HG02588 (cell line): Measurements from ENCODE around the gene BTNL9.
"Not testable (repeated sequence)": the region's sequence is repeated elsewhere in the genome, so short reads cannot be mapped to it uniquely, and the experiment has no call there.

Source experiments
- ATAC-seq: cut with Tn5 transposase; IDR thresholded peaks from one replicate; pipeline ENCODE4 v1.9.1; 2021; ENCODE audit warnings: mild to moderate bottlenecking, moderate library complexity; ENCODE audit not compliant: unreplicated experiment

The BTNL9 gene

DNA sequence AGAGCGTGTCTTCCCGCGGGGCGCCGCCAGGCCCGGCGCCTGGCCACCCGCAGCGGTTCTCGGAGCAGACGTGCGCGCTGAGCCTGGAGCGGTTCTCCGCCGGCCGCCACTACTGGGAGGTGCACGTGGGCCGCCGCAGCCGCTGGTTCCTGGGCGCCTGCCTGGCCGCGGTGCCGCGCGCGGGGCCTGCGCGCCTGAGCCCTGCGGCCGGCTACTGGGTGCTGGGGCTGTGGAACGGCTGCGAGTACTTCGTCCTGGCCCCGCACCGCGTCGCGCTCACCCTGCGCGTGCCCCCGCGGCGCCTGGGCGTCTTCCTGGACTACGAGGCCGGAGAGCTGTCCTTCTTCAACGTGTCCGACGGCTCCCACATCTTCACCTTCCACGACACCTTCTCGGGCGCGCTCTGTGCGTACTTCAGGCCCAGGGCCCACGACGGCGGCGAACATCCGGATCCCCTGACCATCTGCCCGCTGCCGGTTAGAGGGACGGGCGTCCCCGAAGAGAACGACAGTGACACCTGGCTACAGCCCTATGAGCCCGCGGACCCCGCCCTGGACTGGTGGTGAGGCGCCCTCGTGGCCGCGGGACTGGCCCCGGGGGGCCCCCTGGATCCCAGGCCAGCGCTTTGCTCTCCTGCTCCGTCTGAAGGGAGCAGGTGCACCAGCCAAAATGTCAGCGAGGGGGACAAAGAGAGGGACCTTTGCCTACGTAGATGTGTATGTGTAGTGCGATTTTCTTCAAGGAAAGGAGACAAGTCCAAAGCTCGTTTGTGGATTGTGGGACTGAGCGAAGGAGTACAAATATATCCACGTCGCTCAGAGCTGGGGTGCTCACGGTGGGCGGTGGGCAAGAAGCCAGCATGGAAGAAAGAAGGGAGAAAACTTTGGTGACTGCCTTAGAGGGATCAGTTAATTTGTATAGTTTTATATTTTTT lies 19.5 kb downstream of the BTNL9 start:
- ATAC-seq, result no peak

GRCh38 chr5:181060231-181060590 lies 20.1 kb downstream of the BTNL9 start:
- ATAC-seq, result no peak

GRCh38 chr5:181060924-181061323 lies 20.9 kb downstream of the BTNL9 start:
- no peak for ATAC-seq

GRCh38 chr5:181061645-181062044 lies 21.6 kb downstream of the BTNL9 start:
- ATAC-seq, result no peak

DNA sequence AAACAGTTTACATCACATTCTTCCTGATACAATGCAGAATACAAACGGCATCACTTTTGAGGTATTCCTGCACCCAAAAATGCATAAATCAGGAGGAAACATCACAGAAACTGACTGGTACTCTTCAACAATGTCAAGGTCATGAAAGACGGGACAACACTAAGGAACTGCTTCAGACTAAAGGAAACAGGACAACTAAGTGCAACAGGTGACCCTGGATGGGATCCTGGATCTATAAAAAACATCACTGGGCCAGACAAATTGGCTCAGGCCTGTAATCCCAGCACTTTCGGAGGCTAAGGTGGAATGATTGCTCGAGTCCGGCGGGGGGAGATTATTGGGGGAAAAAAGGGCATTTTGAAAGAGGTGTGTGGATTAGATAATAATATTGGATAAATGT lies 22.6 kb downstream of the BTNL9 start:
- no peak for ATAC-seq

DNA sequence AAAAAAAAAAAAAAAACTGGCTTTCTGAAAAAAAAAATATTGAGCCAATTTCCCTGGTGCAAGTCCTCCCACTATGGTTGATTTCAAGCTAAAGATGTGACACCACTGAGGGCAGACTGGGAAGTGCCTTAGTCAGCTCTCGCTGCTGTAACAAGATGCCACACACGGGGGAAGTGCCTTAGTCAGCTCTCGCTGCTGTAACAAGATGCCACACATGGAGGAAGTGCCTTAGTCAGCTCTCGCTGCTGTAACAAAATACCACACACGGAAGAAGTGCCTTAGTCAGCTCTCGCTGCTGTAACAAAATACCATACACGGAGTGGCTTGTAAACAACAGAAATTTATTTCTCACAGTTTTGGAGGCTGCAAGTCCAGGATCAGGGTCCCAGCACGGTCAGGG lies 23.4 kb downstream of the BTNL9 start:
- ATAC-seq, result no peak

DNA sequence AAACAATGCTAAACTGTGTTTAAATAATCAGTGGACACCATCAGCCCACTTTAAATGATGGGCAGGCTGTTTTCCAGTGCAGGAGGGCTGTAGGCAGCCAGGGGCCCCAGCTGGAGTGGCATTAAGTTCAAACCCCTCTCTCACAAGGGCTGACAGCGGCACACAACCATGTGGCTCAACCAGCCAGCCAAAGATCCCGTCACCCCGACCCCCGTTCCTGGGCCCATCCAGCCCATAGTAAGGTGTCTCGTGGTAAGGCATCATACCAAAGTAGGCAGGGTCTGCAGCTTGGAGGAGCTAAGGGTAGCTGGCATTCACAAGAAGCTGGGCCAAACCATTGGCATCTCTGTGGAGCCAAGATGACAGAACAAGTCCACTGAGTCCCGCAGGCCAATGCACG lies 24.9 kb downstream of the BTNL9 start:
- no peak for ATAC-seq

- ATAC-seq, result no peak
These were observed 29.9 kb downstream of the BTNL9 start for GRCh38 chr5:181069767-181070491.

DNA sequence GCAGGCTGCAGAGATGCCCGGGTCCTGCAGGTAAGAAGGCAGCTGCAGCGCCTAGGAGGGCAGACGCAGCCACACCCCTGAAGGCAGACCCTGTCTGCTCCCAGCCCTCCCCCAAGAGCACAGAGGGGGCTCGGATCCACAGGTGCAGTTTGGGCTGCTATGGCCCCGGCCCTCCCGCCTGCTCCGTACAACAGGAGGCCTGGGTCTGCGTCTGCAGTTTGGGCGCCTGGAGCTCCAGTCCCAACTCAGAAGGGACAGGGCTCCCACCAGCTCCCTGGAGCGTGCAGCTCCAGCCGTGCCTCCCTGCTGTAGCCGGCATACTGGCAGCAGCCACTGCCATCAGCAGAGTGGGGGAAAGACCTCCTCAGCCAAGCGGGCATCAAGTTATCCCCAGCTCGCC lies 30.5 kb downstream of the BTNL9 start:
- ATAC-seq, result no peak

DNA sequence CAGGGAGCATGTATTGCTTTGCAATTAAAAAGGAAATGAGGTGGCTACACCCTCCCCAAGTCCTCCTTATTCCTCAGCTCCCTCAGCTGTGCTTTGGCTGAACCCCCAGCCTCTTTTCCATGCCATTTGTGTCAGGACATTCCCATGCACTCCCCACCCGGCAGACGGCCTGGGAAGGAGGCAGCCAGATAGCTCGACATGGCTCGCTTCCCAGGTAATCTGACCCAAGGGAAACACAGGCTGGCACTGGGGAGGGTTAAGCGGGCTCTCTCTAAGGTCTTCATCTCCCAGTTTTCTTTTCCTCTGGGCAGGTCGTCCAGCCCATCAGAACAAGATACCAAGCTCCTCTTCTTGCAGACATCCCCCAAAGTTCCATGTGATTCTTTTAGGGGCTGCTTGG lies 31.2 kb downstream of the BTNL9 start:
- no peak for ATAC-seq

DNA sequence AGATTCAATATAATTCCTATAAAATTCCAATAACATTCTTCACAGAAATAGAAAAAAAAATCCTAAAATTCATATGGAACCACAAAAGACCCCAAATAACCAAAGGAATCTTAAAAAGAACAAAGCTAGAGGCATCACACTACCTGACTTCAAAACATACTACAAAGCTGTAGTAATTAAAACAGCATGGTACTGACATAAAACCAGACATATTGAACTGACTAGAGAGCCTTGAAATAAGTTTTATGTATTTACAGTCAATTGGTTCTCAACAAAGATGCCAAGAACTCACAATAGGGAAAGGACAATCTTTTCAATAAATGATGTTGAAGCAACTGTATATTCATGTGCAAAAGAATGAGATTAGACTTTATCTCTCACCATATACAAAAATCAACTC lies 36.9 kb downstream of the BTNL9 start:
- no peak for ATAC-seq

GRCh38 chr5:181081989-181082388 lies 41.9 kb downstream of the BTNL9 start:
- ATAC-seq, result no peak

DNA sequence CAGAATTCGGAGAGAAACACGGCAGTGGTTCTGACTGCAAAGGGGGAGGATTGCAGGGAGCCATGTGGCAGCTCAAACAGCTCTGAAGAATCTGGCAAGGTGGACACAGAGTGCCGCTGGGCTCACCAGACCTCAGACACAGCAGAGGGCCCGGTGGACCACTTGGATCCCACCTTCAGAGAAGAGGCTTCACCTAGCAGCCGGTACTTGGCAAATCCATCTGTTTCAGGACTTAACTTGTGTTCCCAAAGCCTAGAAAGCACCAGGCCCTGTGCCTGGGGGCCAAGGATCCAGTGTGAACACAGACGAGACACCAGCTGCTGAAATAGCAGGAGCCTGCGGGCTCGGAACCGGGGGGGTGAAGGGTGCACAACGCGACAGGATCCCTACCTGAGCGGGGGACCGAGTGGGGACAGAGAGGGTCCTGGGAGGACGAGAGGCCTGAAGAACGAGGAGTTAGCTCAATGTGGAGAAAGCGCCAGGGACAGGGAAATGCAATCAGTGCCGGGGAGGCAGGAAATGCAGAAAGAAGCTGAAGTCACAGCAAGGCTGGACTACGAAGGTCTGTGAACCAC lies 44.6 kb downstream of the BTNL9 start:
- ATAC-seq, result no peak

GRCh38 chr5:181086026-181086883 lies 46.2 kb downstream of the BTNL9 start:
- no peak for ATAC-seq

DNA sequence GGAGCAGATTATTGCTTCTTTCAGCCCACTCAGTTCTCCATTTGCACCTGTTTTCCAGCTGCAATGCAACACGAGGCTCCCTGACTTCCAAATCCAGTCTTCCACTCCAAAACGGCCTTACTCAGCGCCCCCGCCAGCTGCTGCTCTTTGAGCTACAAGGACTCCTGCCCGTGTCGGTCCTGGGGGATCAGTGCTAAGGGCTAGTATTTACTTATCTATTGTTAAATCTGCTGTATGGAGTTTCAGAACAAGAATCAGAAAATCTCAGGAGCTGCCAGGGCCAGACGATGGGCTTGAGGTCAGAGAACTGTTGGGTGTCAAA lies 46.8 kb downstream of the BTNL9 start:
- no peak for ATAC-seq

DNA sequence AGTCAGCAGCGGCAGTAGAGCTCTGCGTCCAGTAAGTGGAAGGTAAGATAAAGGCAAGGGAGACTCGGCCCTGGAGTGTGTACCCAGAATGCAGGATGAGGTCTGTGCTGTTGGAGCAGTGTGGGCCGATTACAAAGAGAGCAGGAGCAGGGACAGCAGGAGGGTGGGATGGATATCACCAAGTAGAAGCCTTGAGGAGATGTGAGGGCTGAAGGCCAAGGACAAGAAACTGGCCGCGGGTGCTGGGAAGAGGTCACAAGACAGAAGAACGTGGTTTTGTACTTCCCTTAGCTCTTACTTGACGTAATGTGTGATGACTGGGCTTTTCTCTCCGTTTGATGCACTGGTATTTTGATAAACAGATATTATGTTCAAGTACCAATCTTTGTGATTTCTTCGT lies 47.2 kb downstream of the BTNL9 start:
- no peak for ATAC-seq

DNA sequence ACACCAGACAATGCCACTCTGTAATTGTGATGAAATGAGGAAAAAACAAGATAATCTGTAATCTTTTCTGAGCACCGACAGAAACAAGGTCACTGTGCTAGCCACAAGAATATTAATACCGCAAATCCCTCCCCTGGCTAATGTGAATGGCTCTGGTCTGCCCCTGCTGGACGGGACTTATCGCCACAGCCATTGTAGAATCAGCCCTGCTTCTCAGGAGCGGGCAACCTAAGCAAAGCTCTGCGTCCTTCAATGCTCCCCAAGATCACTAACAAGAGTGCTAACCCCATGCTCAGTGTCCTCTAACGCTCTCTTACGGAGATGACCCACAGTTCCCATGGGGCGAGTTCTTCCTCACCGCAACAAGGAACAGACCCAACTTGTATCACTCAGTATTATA lies 48.2 kb downstream of the BTNL9 start:
- ATAC-seq, result no peak

DNA sequence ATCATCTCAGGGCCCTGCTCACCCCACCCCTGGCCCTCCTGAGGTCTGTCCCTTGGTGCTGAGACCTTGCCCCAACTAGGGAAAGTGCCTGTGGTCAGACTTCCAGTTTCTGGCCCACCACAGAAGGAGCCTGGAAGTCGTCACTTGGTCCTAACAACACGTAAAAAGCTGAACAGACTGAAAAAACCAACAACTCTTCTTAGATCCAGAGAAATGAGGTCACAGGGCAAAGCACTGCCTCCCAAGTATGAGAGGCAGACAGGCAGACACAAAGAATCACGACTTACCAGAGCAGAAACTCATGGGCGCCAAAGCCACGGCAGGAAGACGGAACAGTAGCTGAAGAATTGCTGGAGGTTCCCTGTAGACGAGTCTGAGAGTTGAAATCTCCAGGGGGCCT lies 52.4 kb downstream of the BTNL9 start:
- ATAC-seq, result no peak

- not testable (repeated sequence) for ATAC-seq
These were observed 55.1 kb downstream of the BTNL9 start for GRCh38 chr5:181095162-181095561.

GRCh38 chr5:181096721-181097382 lies 56.8 kb downstream of the BTNL9 start:
- ATAC-seq, result not testable (repeated sequence)

DNA sequence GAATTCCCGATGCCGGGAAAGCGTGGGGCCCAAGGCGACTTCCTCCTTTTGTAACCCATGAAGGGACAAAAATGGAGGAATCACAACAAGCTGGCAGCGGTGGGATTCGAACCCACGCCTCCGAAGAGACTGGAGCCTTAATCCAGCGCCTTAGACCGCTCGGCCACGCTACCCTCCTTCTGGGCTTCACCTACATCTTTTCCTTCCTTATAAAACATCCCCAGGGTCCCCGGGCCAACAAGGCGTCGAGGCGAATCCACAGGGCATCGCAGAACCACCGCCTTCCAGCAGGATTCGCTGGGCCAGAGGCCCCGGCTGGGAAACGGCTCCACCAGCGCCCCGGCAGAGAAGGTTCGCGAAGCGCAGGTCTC lies 57.3 kb downstream of the BTNL9 start:
- ATAC-seq, result not testable (repeated sequence)
